Measurements from ENCODE around the gene ATP2C2. TPM values are rescaled to one million over a fixed set of nuclear protein-coding genes. Genes with fewer than 3 reads are reported as not detected.
A peak's percentile ranks its signal among the peaks of the same experiment; 100 is the strongest.

Gene ATP2C2
- total and polyA plus RNA-seq, 9 of the 15 experiments (the other 6 are each of a cell fraction or from before 2014, with no cell fraction given), result 0.75 TPM; not detected in 8

GRCh38 chr16:84423416-84423837 lies 55.1 kb downstream of the ATP2C2 start (continued):
- TF ChIP-seq PRDM10 (IDR thresholded peaks at IDR 0.05; ENCODE audit: partially characterized antibody), result no peak
- no peak for TF ChIP-seq ZNF830 (CRISPR knock-in tag; IDR thresholded peaks at IDR 0.05)
- TF ChIP-seq RBM22 (IDR thresholded peaks at IDR 0.05; ENCODE audit: low read depth, low read length, poor library complexity, severe bottlenecking), result no peak
- TF ChIP-seq SOX6 (IDR thresholded peaks at IDR 0.05), result no peak
- TF ChIP-seq TAF1 (IDR thresholded peaks at IDR 0.05; ENCODE audit: control insufficient read depth, extremely low read depth, insufficient read depth, low read length, severe bottlenecking), result no peak
- TF ChIP-seq MEF2D (tag; conservative IDR thresholded peaks at IDR 0.05; ENCODE audit: low read depth), result peak; percentile 56; the same call in 1 of the 2 replicates
- no peak for TF ChIP-seq POLR2AphosphoS2 (IDR thresholded peaks at IDR 0.05; ENCODE audit: low read length)
- TF ChIP-seq POLR2B (IDR thresholded peaks at IDR 0.05; ENCODE audit: low read depth, partially characterized antibody), result no peak
- TF ChIP-seq NFYB (IDR thresholded peaks at IDR 0.05; ENCODE audit: extremely low read depth, insufficient read length), result peak; percentile 33
- TF ChIP-seq JUND (IDR thresholded peaks at IDR 0.05; ENCODE audit: borderline replicate concordance, low read depth, low read length), result peak; percentile 39; the same call in 1 of the 2 replicates
- TF ChIP-seq JUND (tag; IDR thresholded peaks at IDR 0.05; ENCODE audit: borderline replicate concordance, low read depth, low read length), result peak; percentile 66; the same call in 2 of the 3 replicates
- peak; percentile 67; the same call in 1 of the 2 replicates for TF ChIP-seq SMAD3 (CRISPR knock-in tag; conservative IDR thresholded peaks at IDR 0.05)
- TF ChIP-seq FOXK1 (CRISPR knock-in tag; IDR thresholded peaks at IDR 0.05; ENCODE audit: borderline replicate concordance), result 0 out of 2 replicates have a peak, but pooled peaks have one; percentile 55
- no peak for TF ChIP-seq POLR2G (IDR thresholded peaks at IDR 0.05; ENCODE audit: low read depth, low read length)
- TF ChIP-seq, protein P1, sequence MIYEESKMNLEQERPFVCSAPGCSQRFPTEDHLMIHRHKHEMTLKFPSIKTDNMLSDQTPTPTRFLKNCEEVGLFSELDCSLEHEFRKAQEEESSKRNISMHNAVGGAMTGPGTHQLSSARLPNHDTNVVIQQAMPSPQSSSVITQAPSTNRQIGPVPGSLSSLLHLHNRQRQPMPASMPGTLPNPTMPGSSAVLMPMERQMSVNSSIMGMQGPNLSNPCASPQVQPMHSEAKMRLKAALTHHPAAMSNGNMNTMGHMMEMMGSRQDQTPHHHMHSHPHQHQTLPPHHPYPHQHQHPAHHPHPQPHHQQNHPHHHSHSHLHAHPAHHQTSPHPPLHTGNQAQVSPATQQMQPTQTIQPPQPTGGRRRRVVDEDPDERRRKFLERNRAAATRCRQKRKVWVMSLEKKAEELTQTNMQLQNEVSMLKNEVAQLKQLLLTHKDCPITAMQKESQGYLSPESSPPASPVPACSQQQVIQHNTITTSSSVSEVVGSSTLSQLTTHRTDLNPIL (CRISPR knock-in tag; IDR thresholded peaks at IDR 0.05), result no peak
- peak; percentile 89; the same call in 1 of the 2 replicates for TF ChIP-seq ZNF583 (CRISPR knock-in tag; IDR thresholded peaks at IDR 0.05)
- no peak for TF ChIP-seq BCOR (IDR thresholded peaks at IDR 0.05)
- no peak for TF ChIP-seq SP2 (IDR thresholded peaks at IDR 0.05; ENCODE audit: extremely low read depth, low read depth, low read length, poor library complexity, severe bottlenecking)
- TF ChIP-seq STAG1 (CRISPR knock-in tag; IDR thresholded peaks at IDR 0.05; ENCODE audit: borderline replicate concordance), result no peak
- peak; percentile 94 for TF ChIP-seq ZNF766 (CRISPR knock-in tag; conservative IDR thresholded peaks at IDR 0.05)

Data from K562 (cell line).